ENCODE measurements around the gene TNK1.

DNA sequence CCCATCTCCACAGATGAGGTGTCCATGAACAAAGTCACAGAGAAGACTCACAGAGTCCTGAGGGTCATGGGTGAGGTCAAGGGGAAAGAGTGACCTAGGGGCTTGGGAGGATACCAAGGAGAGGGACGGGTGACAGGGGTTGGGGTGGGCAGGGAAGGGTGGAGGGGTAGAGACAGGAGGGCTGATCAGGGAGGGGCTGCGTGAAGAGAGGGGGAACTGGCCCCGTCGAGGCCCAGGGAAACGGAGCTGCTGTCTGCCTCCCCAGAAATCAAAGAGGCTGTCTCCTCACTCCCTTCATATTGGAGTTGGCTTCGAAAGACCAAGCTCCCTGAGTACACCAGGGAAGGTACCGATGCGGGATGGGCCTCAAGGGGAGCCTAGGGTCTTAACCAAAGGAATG lies 25.3 kb upstream of the TNK1 start:
- no peak for TF ChIP-seq CTCF (IDR thresholded peaks at IDR 0.05)
- TF ChIP-seq EZH2phosphoT487 (IDR thresholded peaks at IDR 0.05) = no peak

All from neural progenitor cell (in vitro differentiated cells).